NCI-H146 (cell line): ENCODE data around the gene HMX3.
"Not testable (repeated sequence)": the region's sequence is repeated elsewhere in the genome, so short reads cannot be mapped to it uniquely, and the experiment has no call there.

Source experiments
- DNase-seq: peaks from one replicate; lab custom pipeline; 2025; lab: John Stamatoyannopoulos, UW

The HMX3 gene

GRCh38 chr10:123148414-123149161 is 12.8 kb downstream of the HMX3 start:
- DNase-seq: peak; percentile 76

GRCh38 chr10:123149162-123149567 is 13.4 kb downstream of the HMX3 start:
- DNase-seq: no peak

- no peak for DNase-seq
Observed at GRCh38 chr10:123149568-123150270, 13.9 kb downstream of the HMX3 start.

DNA sequence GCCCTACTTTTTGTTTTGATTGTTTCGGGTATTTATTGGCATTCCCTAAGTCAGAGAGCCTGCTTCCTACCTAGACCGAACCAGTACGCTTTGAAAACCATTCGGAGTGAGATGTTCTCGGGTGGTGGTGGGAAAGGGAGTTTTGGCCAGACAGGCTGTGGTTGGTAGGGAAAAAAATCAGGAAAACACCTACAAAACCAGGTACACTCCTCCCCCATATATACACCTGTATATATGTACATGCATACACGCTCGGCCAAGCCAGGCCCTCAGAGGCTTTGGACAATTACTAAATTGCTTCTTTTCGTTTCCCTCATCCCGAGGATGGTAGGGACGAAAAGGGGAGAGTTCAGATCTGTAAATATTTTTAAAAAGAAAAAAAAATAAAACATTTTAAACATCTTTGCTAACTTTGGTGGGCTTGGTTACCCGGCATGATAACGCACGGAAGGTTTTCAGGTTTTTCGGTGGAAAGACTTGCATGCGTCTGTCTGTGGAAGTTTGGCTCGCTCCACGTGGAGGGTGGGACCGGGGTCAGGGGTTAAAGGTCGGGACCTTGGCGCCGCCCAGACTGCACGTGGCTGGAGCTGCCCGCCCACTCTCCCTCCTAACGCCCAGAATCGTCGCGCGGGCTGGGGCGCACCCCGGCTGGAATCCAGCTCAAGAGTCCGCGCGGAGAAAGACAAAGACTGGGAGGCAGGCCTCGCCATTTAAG is 14.7 kb downstream of the HMX3 start:
- no peak for DNase-seq

- DNase-seq: no peak
Observed at GRCh38 chr10:123150986-123151736, 15.4 kb downstream of the HMX3 start.

DNA sequence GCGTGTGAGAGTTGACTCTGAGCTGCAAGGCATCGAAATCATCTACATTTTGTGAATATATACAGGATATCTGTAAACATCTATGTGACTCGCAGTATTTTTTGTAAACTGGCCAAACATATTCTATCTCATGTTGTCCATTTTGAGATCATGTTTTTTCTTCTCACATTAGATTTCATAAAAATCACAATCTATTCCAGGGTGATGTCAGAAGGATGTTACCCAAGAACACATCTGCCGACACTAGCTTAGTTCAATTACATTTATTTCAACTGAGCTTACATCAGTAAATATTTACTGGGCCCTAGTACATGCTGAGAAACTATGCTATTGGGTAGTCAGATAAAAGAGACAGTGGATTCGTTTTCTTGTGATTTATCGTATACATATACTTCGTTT is 16.0 kb downstream of the HMX3 start:
- DNase-seq: no peak

DNA sequence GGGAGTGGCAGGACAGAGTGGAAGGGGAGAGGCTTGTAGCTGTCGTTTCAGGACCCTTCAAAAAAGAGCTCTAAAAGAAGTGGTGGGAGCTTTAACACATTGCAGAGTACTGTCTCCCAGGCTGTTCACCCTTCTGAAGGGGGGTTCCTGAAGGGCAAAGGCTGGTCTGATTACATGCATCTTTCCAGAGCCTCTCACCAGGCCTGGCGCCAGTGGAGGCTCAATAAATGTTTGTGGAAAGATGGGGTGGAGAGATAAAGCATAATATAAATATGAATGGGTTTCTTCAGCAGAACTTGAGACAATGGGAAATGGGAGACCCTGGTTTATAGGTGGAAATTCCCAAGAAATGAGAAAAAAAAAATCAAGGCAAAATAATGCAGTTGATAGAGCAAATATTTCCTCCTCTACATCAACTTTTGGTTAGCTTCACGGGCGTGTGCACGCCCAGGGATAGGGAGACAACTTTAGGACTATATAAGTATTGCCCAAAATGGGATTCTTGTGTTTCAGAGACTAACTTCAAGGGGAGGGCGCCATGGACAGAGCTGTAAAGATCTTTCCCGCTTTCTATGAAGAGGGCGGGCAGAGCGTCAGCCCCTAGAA is 17.8 kb downstream of the HMX3 start:
- no peak for DNase-seq

- DNase-seq: peak; percentile 99
Observed at GRCh38 chr10:123154092-123154710, 18.4 kb downstream of the HMX3 start, which contains the start of gene BUB3. BUB3 (plus strand) TSS chr10:123154402; CDS start chr10:123154918, 516 bp downstream.

- DNase-seq: peak; percentile 67
Observed at GRCh38 chr10:123154711-123155505, 19.1 kb downstream of the HMX3 start.

GRCh38 chr10:123156078-123156477 is 20.3 kb downstream of the HMX3 start:
- DNase-seq: no peak

DNA sequence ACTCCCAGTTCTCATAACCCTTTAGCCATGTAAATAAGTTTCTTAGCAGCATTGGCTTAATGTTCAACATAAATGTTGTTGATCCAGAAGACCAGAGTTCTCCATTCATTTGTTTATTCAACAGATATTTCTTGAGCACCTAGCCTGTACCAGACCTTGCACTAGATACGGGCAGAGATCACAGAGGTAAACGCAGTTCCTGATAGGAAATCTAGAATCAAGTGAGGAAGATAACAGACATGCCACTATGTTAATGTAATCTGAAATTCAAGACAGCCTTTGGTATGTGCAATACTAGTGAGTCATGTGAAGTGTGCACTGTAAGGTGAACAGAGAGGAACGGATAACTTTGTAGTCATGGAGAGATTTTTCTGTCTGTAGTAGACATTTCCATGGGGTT is 21.4 kb downstream of the HMX3 start:
- DNase-seq: no peak

DNA sequence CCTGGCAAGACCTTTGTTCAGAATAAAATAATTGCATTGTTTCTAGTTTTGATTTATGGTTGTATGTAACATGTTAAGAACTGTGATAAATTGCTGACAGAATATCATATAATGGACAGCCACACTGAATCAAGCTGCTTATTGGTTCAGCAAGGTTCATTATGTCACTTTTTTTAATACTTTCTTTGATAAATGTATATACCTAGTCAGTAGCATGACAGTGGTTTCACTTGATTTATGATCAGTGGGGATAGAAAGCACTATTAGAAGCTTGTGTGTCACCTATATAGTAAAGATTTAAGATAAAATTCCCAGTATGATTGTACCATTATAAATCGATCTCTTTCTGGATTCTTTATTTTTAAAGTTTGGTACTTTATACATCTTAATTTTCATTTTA is 22.9 kb downstream of the HMX3 start:
- DNase-seq: no peak

GRCh38 chr10:123160311-123160980 is 24.7 kb downstream of the HMX3 start:
- no peak for DNase-seq

DNA sequence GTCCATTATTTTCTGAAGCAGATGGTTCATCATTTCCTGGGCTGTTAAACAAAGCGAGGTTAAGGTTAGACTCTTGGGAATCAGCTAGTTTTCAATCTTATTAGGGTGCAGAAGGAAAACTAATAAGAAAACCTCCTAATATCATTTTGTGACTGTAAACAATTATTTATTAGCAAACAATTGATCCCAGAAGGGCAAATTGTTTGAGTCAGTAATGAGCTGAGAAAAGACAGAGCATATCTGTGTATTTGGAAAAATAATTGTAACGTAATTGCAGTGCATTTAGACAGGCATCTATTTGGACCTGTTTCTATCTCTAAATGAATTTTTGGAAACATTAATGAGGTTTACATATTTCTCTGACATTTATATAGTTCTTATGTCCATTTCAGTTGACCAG is 28.5 kb downstream of the HMX3 start:
- no peak for DNase-seq

- DNase-seq: no peak
Observed at GRCh38 chr10:123165445-123166072, 29.8 kb downstream of the HMX3 start.

DNA sequence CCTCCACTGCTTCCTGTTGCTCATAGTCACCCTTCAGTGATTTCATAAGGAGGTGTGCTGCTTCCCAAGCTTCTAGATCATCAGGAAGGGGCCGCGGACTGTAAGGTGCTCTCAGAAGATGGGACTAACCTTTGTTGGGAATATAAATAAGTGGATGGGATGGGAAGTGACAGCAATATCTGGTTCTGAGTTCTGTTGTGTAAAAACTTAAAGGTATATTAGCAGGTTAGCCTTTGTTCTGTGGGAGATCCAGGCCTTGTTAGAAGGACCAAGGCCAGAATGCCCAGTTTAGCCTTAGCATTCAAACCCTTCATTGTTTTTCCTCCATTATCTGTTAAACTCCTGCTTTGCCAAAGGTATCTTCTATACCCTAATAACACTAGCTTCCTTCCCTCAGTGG is 30.8 kb downstream of the HMX3 start:
- no peak for DNase-seq

- no peak for DNase-seq
Observed at GRCh38 chr10:123170961-123171360, 35.2 kb downstream of the HMX3 start.

DNA sequence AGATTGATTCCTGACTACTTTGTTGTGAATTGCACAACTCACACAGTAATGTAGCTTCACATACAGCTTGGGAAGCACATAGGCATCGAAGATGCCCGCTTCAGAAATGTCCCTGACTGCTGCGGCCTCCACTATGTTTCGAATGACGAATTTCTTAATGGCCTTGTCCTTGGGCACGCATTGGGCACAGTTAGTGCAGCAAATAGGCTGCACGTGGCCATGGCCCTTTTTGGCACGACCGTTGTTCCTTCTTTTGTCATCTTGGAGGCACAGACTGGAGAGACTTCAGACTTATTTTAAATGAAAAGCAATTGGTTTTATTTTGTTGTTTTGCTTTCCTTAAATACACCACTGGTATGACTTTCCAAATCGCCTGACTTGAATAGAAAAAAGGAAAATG is 35.8 kb downstream of the HMX3 start:
- DNase-seq: not testable (repeated sequence)
